Dedifferentiated amniotic fluid mesenchymal stem cell (primary cell): Measurements from ENCODE around the gene TMEM270.

Source experiments
- DNase-seq: peaks from one replicate; pipeline ENCODE4 v3.0.0-alpha.2; 2016; ENCODE audit errors: extremely low spot score

Gene TMEM270

DNA sequence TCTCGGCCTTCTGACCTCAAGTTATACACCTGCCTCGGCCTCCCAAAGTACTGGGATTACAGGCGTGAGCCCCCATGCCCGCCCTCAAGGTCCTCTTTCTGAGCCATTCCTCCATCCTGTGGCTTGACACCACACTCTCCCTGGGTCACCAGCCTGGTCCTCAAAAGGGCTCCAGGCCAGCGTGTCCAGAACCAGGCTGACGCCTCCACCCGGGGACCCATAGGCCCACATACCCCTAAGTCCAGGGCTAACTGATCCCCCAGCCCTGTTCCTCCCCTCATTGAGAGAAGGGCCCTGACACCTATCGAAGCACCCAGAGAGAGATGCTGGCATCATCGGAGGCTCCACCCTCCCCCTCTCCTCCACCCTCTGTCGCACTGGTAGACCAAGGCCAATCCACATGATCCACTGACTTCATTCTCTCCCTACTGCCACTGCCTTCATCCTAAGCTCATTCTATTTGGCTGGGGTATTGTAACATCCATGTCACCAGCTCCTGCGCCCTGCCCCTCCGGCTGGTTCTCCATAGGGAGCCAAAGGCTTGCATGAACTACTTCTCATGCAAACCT, 46.7 kb downstream of the TMEM270 start:
- no peak for DNase-seq

DNA sequence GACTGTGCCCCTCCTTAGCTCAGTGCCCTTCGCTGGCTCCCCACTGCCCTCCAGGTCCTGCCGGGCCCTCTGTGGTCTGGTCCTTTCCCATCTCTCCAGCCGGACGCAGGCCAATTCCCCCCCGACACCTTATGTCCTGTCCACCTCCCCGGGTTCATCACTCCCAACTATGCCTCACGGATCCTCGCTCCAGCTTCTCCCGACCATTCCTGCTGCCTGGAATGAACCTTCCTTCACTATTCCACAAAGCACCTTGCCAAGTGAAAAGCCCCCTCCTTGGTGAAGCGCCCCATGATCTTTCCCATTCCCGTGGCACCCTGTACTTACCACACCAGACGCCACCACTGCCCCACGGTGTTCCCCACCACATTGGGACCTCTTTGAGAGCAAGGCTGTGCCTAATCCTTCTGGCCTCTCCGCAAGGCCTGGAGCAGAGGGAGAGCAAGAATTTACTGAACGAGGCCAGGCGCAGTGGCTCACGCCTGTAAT, 47.2 kb downstream of the TMEM270 start:
- DNase-seq: no peak

DNA sequence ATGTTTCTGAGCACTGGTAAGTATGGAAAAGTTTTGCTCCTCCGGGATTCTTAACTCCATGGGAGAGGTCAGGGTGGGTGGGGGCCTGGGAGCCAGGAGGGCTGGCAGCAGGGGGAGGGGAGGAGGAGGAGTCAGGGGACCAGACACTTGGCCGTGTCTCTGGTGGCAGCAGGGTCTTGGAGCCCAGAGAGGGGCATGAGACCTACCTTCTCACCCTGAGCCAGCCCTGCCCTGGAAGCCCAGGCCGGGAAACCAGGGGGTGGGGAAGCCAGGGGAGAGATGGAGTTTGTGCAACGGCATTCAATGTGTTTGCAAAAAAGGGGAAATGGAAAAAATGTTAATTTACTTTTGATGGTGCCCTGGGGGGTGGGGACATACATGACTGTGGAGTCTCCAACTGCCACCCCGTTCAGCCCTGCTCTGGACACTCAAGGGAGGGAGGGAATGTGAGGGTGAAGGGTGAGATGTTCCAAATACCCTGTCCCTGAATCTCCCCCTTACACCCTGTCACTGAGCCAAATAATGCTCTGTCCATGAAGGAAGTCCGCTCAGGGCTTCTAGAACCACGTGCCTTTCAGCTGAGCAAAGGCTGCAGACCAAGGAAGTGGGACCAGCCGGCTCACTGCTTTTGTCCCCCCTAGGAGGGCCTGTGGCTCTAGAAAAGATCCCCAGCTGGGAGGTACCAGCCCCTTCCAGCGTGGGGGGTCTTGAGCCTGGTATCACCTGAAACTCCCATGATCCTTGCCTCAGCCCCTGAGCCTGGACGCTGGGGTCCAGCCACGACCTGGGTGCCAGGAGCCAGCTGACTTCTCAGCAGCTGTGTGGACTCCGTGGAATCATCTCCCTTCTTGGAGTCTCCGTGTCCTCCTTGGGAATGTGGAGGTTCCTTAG, 48.3 kb downstream of the TMEM270 start:
- DNase-seq: no peak

DNA sequence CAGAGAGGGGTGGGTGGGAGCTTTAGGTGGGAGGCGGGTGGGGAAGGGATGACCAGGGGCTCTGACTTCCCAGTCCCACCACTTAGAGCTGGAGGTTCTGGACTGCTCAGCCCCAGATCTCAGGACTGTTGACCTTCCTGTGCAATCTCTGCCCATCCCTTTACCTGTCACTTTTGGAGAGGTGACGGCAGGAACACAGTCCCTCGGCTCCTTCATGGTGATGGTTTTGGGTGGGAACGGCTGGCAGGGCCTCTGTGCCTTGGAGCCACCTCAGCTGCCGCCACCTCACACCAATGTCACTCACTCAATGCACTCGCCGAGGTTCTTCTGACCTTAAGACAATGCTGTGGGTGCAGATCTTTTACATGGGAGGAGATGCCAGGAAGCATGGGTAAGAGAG, 49.0 kb downstream of the TMEM270 start:
- no peak for DNase-seq

DNA sequence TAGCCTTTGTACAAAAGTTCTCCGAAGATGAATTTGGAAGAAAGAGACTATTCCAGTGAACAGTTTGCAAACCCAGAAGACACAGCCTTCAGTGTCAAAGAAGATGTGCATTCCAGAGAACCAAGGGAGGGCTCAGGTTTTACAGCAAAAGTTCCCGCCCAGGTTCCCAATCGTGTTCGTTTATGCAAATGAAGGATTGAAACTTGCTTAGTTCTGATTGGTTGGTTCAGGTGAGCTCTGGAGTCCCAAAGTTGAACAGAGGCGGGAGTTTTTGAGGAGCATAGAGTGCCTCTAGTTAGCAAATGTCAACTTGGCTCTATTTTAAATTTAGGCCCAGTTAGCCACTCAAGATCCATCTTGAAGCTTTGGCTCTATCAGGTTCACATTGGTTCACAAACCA, 51.3 kb downstream of the TMEM270 start:
- no peak for DNase-seq
